Stomach (tissue), 9 donors: ENCODE measurements around the gene NSMCE4A. TPM values are rescaled to one million over a fixed set of nuclear protein-coding genes. Genes with fewer than 3 reads are reported as not detected.

Experiments used
- DNase-seq, 2 donors: peaks; one replicate each; pipeline versions ENCODE4 v3.0.0 to v3.0.0-alpha.2; 2013 to 2019
- H3K27ac ChIP-seq, 5 donors: fragments of 200-600 bp in 4 of 5; sonication (generic) in 4 of 5; one replicate each; pipeline ENCODE4 v1.5.1; 2013 to 2019; ENCODE audit warnings: mild to moderate bottlenecking in 1 of 5, moderate library complexity in 1 of 5
- H3K27me3 ChIP-seq, 3 donors: fragments of 200-600 bp; sonication (generic); one replicate each; pipeline ENCODE4 v1.5.1; 2017 to 2019; ENCODE audit warnings: mixed run types in 1 of 3
- H3K36me3 ChIP-seq, 4 donors: fragments of 200-600 bp; sonication (generic); 1 replicate in 3 of 4; 2 replicates in 1 of 4; pipeline ENCODE4 v1.5.1; 2016 to 2019
- H3K4me1 ChIP-seq, 4 donors: fragments of 200-600 bp; sonication (generic); one replicate each; pipeline ENCODE4 v1.5.1; 2016 to 2019
- H3K4me3 ChIP-seq, 4 donors: fragments of 200-600 bp; sonication (generic) in 3 of 4; one replicate each; pipeline ENCODE4 v1.5.1; 2016 to 2019; ENCODE audit warnings: mild to moderate bottlenecking in 1 of 4
- H3K9me3 ChIP-seq, 4 donors: fragments of 200-600 bp; sonication (generic); one replicate each; pipeline ENCODE4 v1.5.1; 2016 to 2019
- EP300 ChIP-seq: sonication (generic); formaldehyde crosslinking; IDR thresholded peaks from one replicate; pipeline ENCODE4 v1.6.1; 2017; ENCODE audit warnings: antibody characterized with exemption
- POLR2A ChIP-seq, 4 donors: fragments of 450-650 bp; IDR thresholded peaks; one replicate each; pipeline ENCODE4 v1.6.1; 2016; ENCODE audit warnings: antibody characterized with exemption in 4 of 4, control low read depth in 2 of 4, mild to moderate bottlenecking in 1 of 4, moderate library complexity in 1 of 4
- POLR2AphosphoS5 ChIP-seq, 3 donors: sonication (generic); formaldehyde crosslinking; IDR thresholded peaks; one replicate each; pipeline ENCODE4 v1.6.1; 2016; ENCODE audit warnings: antibody characterized with exemption in 3 of 3
- WGBS, 5 donors: extraction: QIAGEN DNeasy Blood & Tissue Kit in 3 of 5; methylation state at CpG; one replicate each; pipeline versions ENCODE4 v1.1.5 to v1.1.7; 2013 to 2018; 5-methylcytosine and 5-hydroxymethylcytosine counted together
- intact Hi-C: fragments of 100-400 bp; cut with DNase I; formaldehyde crosslinking; loops from one replicate; pipeline ENCODE4 v1.15.1; 2023; ENCODE audit warnings: low total_unique reads
- polyA plus RNA-seq, 3 donors: library from polyadenylated mRNA; stranded (reverse); fragments of 200-250 nt; gene quantifications; one replicate each; pipeline ENCODE4 v1.2.3, GENCODE V29; 2013
- total RNA-seq, 5 donors: library from RNA; depleted of rRNA; stranded (reverse); fragments of >200 nt; gene quantifications; one replicate each; pipeline versions ENCODE4 v1.1.0 to v1.2.3, GENCODE V29; 2014 to 2016
- TF ChIP-seq, protein P1 (sequence below), 7 experiments: fragments of 450-650 bp in 4 of 7; fragments of 200-600 bp in 3 of 7; sonication (generic) in 3 of 7; IDR thresholded peaks; one replicate each; pipeline ENCODE4 v1.5.1; 2016 to 2019; ENCODE audit warnings: antibody characterized with exemption in 7 of 7, control low read depth in 2 of 7, mild to moderate bottlenecking in 1 of 7
- donor health status: healthy with polysubstance abuse.
- donor health status: Bipolar disorder and iron deficiency.
- donor health status: healthy.

The NSMCE4A gene
- total and polyA plus RNA-seq, 8 donors: 43.8 to 441 (median 96.4) TPM

DNA sequence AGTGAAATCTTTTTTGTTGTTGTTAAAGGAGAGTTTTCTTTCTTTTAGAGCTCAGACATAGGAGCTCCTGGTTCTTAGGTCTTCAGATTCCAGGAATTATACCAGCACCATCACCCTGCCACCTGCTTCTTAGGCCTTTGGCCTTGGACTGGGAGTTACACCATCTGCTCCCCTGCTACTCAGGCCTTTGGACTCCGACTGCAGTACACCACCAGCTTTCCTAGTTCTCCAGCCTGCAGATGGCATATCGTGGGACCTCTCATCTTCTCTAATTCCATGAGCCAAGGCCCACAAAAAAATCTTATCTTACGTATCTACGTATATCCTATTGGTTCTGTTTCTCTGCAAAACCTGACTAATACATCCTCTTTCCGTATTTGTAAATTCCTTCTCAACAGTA lies 8.8 kb upstream of the NSMCE4A start:
- peaks cover 0 to 1% (median 0%) of the 10 kb centered on the region in 4 donors for H3K4me1 ChIP-seq
- TF ChIP-seq EP300 (no peak), POLR2A (IDR thresholded peaks at IDR 0.05) (no peak), POLR2AphosphoS5 (IDR thresholded peaks at IDR 0.05) (no peak)
- TF ChIP-seq, protein P1, sequence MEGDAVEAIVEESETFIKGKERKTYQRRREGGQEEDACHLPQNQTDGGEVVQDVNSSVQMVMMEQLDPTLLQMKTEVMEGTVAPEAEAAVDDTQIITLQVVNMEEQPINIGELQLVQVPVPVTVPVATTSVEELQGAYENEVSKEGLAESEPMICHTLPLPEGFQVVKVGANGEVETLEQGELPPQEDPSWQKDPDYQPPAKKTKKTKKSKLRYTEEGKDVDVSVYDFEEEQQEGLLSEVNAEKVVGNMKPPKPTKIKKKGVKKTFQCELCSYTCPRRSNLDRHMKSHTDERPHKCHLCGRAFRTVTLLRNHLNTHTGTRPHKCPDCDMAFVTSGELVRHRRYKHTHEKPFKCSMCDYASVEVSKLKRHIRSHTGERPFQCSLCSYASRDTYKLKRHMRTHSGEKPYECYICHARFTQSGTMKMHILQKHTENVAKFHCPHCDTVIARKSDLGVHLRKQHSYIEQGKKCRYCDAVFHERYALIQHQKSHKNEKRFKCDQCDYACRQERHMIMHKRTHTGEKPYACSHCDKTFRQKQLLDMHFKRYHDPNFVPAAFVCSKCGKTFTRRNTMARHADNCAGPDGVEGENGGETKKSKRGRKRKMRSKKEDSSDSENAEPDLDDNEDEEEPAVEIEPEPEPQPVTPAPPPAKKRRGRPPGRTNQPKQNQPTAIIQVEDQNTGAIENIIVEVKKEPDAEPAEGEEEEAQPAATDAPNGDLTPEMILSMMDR (IDR thresholded peaks at IDR 0.05): no peak
- 80 to 96% (median 90%) methylated on average over 5 of the region's 5 CpGs for WGBS, 5 donors
- H3K4me3 ChIP-seq: no peak overlapping the region
- no peaks in the 10 kb centered on the region for H3K36me3 ChIP-seq
- no peak for DNase-seq
- intact Hi-C loops: no loop called here
- H3K27me3 ChIP-seq: no peaks in the 10 kb centered on the region
- H3K9me3 ChIP-seq: peaks cover 0 to 14% (median 7%) of the 10 kb centered on the region in 4 donors
- no peak overlapping the region for H3K27ac ChIP-seq

DNA sequence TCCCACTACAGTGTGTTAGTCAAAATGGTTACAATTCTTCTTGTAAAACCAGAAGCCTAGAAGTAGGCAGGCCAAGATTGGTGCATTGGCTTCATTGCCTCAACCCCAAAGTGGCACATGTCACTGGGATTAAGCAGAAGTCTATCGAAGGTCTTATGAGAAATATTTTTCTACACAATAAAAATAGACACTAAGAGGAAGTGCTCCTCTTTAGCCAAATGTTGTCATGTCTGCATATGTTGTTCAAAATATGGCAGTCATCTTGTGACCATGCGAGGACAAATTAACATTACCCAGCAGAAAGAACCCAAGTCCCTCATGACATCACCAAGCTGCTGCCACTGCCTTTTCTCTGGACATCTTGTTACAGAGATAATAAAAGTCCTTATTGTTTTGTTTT lies 6.3 kb upstream of the NSMCE4A start:
- no peak for TF ChIP-seq EP300
- no peak for TF ChIP-seq POLR2A (IDR thresholded peaks at IDR 0.05)
- no peak for TF ChIP-seq POLR2AphosphoS5 (IDR thresholded peaks at IDR 0.05)
- Histone ChIP-seq H3K36me3 (no peaks in the 10 kb centered on the region), H3K27me3 (no peaks in the 10 kb centered on the region), H3K27ac (no peak overlapping the region), H3K9me3 (peaks cover 0 to 14% (median 7%) of the 10 kb centered on the region in 4 donors), H3K4me1 (no peaks in the 10 kb centered on the region), H3K4me3 (no peak overlapping the region)
- 92 to 95% (median 92%) methylated on average over 2 of the region's 2 CpGs for WGBS, 5 donors
- intact Hi-C loops: no loop called here
- DNase-seq: no peak

DNA sequence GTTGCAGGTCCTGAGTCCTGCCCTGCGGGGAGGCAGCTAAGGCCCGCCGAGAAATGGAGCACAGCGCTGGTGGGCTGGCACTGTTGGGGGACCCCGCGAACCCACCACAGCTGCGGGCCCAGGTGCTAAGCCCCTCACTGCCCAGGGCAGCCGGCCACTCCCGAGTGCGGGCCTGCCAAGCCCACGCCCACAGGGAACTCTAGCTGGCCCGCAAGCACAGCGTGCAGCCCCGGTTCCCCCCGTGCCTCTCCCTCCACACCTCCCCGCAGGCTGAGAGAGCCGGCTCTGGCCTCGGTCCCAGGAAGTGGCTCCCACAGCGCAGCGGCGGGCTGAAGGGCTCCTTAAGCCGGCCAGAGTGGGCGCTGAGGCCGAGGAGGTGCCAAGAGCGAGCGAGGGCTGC lies 3.5 kb upstream of the NSMCE4A start:
- no peak overlapping the region for H3K27ac ChIP-seq
- H3K4me3 ChIP-seq: no peak overlapping the region
- H3K36me3 ChIP-seq: no peaks in the 10 kb centered on the region
- no peaks in the 10 kb centered on the region for H3K9me3 ChIP-seq
- H3K4me1 ChIP-seq: peaks cover 11 to 20% (median 17%) of the 10 kb centered on the region in 4 donors
- no peak for TF ChIP-seq EP300
- TF ChIP-seq, protein P1 (IDR thresholded peaks at IDR 0.05): no peak
- no peak for TF ChIP-seq POLR2A (IDR thresholded peaks at IDR 0.05)
- TF ChIP-seq POLR2AphosphoS5 (IDR thresholded peaks at IDR 0.05): no peak
- WGBS, 5 donors: 95 to 99% (median 97%) methylated on average over 19 to 26 of the region's 26 CpGs
- no peaks in the 10 kb centered on the region for H3K27me3 ChIP-seq
- intact Hi-C loops: loop anchor here (10.0 kb wide), 2 partner anchors 54 to 76 kb away; partner anchors contain the start of gene ATE1
- no peak for DNase-seq

DNA sequence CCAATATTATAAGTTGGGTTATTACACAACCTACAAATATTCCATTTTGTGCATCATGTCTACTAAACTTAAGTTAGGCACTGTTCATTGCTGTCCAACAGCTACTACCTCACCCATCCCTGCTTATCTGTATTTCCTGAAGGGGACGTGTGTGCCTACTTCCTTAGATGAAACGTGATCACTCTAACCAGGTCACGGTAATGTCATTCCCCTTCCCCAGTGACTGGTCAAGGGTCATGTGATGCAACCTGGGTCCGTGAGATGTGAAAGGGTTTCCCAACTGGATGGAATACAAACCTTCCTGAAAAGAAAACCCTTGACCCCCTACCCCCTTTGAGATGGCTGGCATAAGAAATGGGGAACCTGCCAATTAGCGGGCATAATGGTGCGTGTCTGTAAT lies 1.6 kb upstream of the NSMCE4A start:
- no peak for DNase-seq
- no peaks in the 10 kb centered on the region for H3K9me3 ChIP-seq
- H3K27ac ChIP-seq: no peak overlapping the region
- peaks cover 0 to 9% (median 1%) of the 10 kb centered on the region in 4 donors for H3K36me3 ChIP-seq
- no peak overlapping the region for H3K4me3 ChIP-seq
- no peaks in the 10 kb centered on the region for H3K27me3 ChIP-seq
- WGBS, 5 donors: 82 to 90% (median 88%) methylated on average over 6 of the region's 6 CpGs
- TF ChIP-seq POLR2A (IDR thresholded peaks at IDR 0.05) (no peak), EP300 (no peak), POLR2AphosphoS5 (IDR thresholded peaks at IDR 0.05) (no peak)
- TF ChIP-seq, protein P1 (IDR thresholded peaks at IDR 0.05): no peak
- intact Hi-C loops: loop anchor here (10.0 kb wide), 2 partner anchors 52 to 78 kb away; partner anchors contain the start of gene ATE1
- H3K4me1 ChIP-seq: peaks cover 14 to 35% (median 28%) of the 10 kb centered on the region in 4 donors
